WTC11 (cell line): Measurements from ENCODE around the gene PTPRN2. TPM values are rescaled to one million over a fixed set of nuclear protein-coding genes. Genes with fewer than 3 reads are reported as not detected.
"Not testable (repeated sequence)": the region's sequence is repeated elsewhere in the genome, so short reads cannot be mapped to it uniquely, and the experiment has no call there.

Experiments
- ATAC-seq: fragments of 200-7000 bp; cut with Tn5 transposase; 2 replicates; pipeline ENCODE4 v1.10.0; 2021; ENCODE audit warnings: mild to moderate bottlenecking, moderate library complexity
- CTCF ChIA-PET: fragments of 300-600 bp; sonication (Branson Sonifier 250); formaldehyde crosslinking; loops from one replicate; lab custom pipeline; 2021; ENCODE audit warnings: antibody characterized with exemption; lab: Charles Lee
- POLR2A ChIA-PET: fragments of 350-600 bp; sonication (Branson Sonifier 250); formaldehyde crosslinking; loops from one replicate; lab custom pipeline; 2021; ENCODE audit warnings: antibody characterized with exemption; lab: Charles Lee
- DNase-seq: peaks from one replicate; pipeline ENCODE4 v3.0.0; 2021; ENCODE audit warnings: low spot score
- H3K27ac Mint-ChIP-seq: 2 replicates; pipeline ENCODE4 v1.8.0; 2021; ENCODE audit warnings: mixed read lengths
- H3K27me3 Mint-ChIP-seq: 2 replicates; pipeline ENCODE4 v1.8.0; 2021; ENCODE audit warnings: low read depth, mild to moderate bottlenecking, moderate library complexity, mixed read lengths
- H3K36me3 Mint-ChIP-seq: 2 replicates; pipeline ENCODE4 v1.8.0; 2021; ENCODE audit warnings: mixed read lengths
- H3K4me1 Mint-ChIP-seq: 2 replicates; pipeline ENCODE4 v1.8.0; 2022; ENCODE audit warnings: mixed read lengths
- H3K4me3 Mint-ChIP-seq: 2 replicates; pipeline ENCODE4 v1.8.0; 2021; ENCODE audit warnings: mild to moderate bottlenecking, moderate library complexity, mixed read lengths
- H3K9me3 Mint-ChIP-seq: 2 replicates; pipeline ENCODE4 v1.8.0; 2021; ENCODE audit warnings: mixed read lengths
- ARID4B ChIP-seq: sonication (generic); formaldehyde crosslinking; IDR thresholded peaks from 2 replicates; pipeline ENCODE4 v1.8.0; 2023; ENCODE audit warnings: missing genetic modification reagents, mild to moderate bottlenecking, borderline replicate concordance
- EMX1 ChIP-seq: fragments of 250-450 bp; sonication (Bioruptor Pico); IDR thresholded peaks from 2 replicates; pipeline ENCODE4 v1.8.0; 2021; ENCODE audit warnings: mild to moderate bottlenecking
- ERG ChIP-seq: fragments of 250-450 bp; sonication (Bioruptor Pico); IDR thresholded peaks from 2 replicates; pipeline ENCODE4 v1.8.0; 2021; ENCODE audit warnings: mild to moderate bottlenecking
- ETV6 ChIP-seq: sonication (generic); formaldehyde crosslinking; IDR thresholded peaks from 2 replicates; pipeline ENCODE4 v1.8.1; 2022; ENCODE audit warnings: mild to moderate bottlenecking, missing genetic modification reagents
- FOXJ3 ChIP-seq: sonication (generic); formaldehyde crosslinking; IDR thresholded peaks from 2 replicates; pipeline ENCODE4 v1.9.0; 2021; ENCODE audit warnings: missing genetic modification reagents, mild to moderate bottlenecking, borderline replicate concordance
- FOXP4 ChIP-seq: sonication (generic); formaldehyde crosslinking; IDR thresholded peaks from 2 replicates; pipeline ENCODE4 v1.8.0; 2022; ENCODE audit warnings: mild to moderate bottlenecking, missing genetic modification reagents
- GABPB1 ChIP-seq: sonication (generic); formaldehyde crosslinking; IDR thresholded peaks from 2 replicates; pipeline ENCODE4 v1.8.1; 2023; ENCODE audit warnings: mild to moderate bottlenecking, missing genetic modification reagents
- HMGA2 ChIP-seq: fragments of 250-450 bp; sonication (Bioruptor Pico); IDR thresholded peaks from 2 replicates; pipeline ENCODE4 v1.4.0; 2021; ENCODE audit warnings: mild to moderate bottlenecking, moderate library complexity
- MXD4 ChIP-seq: fragments of 250-450 bp; sonication (Bioruptor Pico); IDR thresholded peaks from 2 replicates; pipeline ENCODE4 v1.8.0; 2021; ENCODE audit warnings: mild to moderate bottlenecking, moderate library complexity, borderline replicate concordance
- MYBL2 ChIP-seq: sonication (generic); formaldehyde crosslinking; IDR thresholded peaks from 2 replicates; pipeline ENCODE4 v1.8.1; 2023; ENCODE audit warnings: mild to moderate bottlenecking, moderate library complexity, missing genetic modification reagents
- NR1H2 ChIP-seq: sonication (generic); formaldehyde crosslinking; IDR thresholded peaks from 2 replicates; pipeline ENCODE4 v1.9.0; 2021; ENCODE audit warnings: mild to moderate bottlenecking, moderate library complexity, missing genetic modification reagents
- OVOL2 ChIP-seq: fragments of 250-450 bp; sonication (Bioruptor Pico); IDR thresholded peaks from 2 replicates; pipeline ENCODE4 v1.9.0; 2021; ENCODE audit warnings: mild to moderate bottlenecking, borderline replicate concordance
- SOX15 ChIP-seq: fragments of 250-450 bp; sonication (Bioruptor Pico); IDR thresholded peaks from 2 replicates; pipeline ENCODE4 v1.9.0; 2021; ENCODE audit warnings: mild to moderate bottlenecking
- USF2 ChIP-seq: sonication (generic); formaldehyde crosslinking; IDR thresholded peaks from 2 replicates; pipeline ENCODE4 v1.8.1; 2023; ENCODE audit warnings: mild to moderate bottlenecking, missing genetic modification reagents, moderate library complexity
- ZMAT4 ChIP-seq: fragments of 250-450 bp; sonication (Bioruptor Pico); IDR thresholded peaks from 2 replicates; pipeline ENCODE4 v1.9.0; 2021; ENCODE audit warnings: mild to moderate bottlenecking
- ZNF532 ChIP-seq: fragments of 250-450 bp; sonication (Bioruptor Pico); IDR thresholded peaks from 2 replicates; pipeline ENCODE4 v1.9.0; 2021; ENCODE audit warnings: mild to moderate bottlenecking, borderline replicate concordance
- ZSCAN18 ChIP-seq: fragments of 250-450 bp; sonication (Bioruptor Pico); IDR thresholded peaks from 2 replicates; pipeline ENCODE4 v2.1.2; 2022; ENCODE audit warnings: mild to moderate bottlenecking, moderate library complexity
- total RNA-seq: library from RNA; stranded (reverse); gene quantifications from 3 replicates; pipeline ENCODE4 v1.2.3, GENCODE V29; 2021

The PTPRN2 gene
- total RNA-seq, 1 experiment from 2014 or later, result 4.7 TPM

GRCh38 chr7:158406364-158406763 lies 181.3 kb downstream of the PTPRN2 start:
- H3K4me3 Mint-ChIP-seq, result no peak overlapping the region
- no peak for ATAC-seq
- POLR2A ChIA-PET, result no interaction called here
- 0 out of 2 replicates have a peak, but pooled peaks cover 4% of the 10 kb centered on the region for H3K9me3 Mint-ChIP-seq
- DNase-seq, result no peak
- no peaks in the 10 kb centered on the region for H3K36me3 Mint-ChIP-seq
- TF ChIP-seq ERG (no peak), ETV6 (CRISPR knock-in tag) (no peak), SOX15 (no peak), MXD4 (CRISPR knock-in tag) (no peak), OVOL2 (CRISPR knock-in tag) (no peak)
- CTCF ChIA-PET, result interaction anchor here (0.7 to 1.0 kb wide), 2 partner anchors 10 to 51 kb away, joined by 3 read pairs; no protein-coding TSS in a partner anchor
- no peaks in the 10 kb centered on the region for H3K27me3 Mint-ChIP-seq
- no peaks in the 10 kb centered on the region for H3K4me1 Mint-ChIP-seq
- H3K27ac Mint-ChIP-seq, result no peak overlapping the region

GRCh38 chr7:158405771-158406170 lies 181.9 kb downstream of the PTPRN2 start:
- H3K27me3 Mint-ChIP-seq, H3K27ac Mint-ChIP-seq, H3K4me1 Mint-ChIP-seq, H3K36me3 Mint-ChIP-seq, DNase-seq, H3K9me3 Mint-ChIP-seq, H3K4me3 Mint-ChIP-seq, POLR2A ChIA-PET, ATAC-seq: not testable (repeated sequence)
- CTCF ChIA-PET, result interaction anchor here (1.2 to 1.9 kb wide), 3 partner anchors 10 to 167 kb away, joined by 3 to 14 read pairs (median 12); no protein-coding TSS in a partner anchor

GRCh38 chr7:158405324-158405723 lies 182.3 kb downstream of the PTPRN2 start:
- DNase-seq (no peak), ATAC-seq (no peak)
- H3K4me3 Mint-ChIP-seq, result no peak overlapping the region
- peaks cover under 1% of the 10 kb centered on the region for H3K4me1 Mint-ChIP-seq
- H3K27ac Mint-ChIP-seq, result no peak overlapping the region
- H3K36me3 Mint-ChIP-seq, result no peaks in the 10 kb centered on the region
- POLR2A ChIA-PET, result no interaction called here
- CTCF ChIA-PET, result interaction anchor here (0.6 to 1.9 kb wide), 6 partner anchors 10 to 991 kb away, joined by 3 to 14 read pairs (median 4); no protein-coding TSS in a partner anchor
- no peaks in the 10 kb centered on the region for H3K27me3 Mint-ChIP-seq
- 0 out of 2 replicates have a peak, but pooled peaks cover 4% of the 10 kb centered on the region for H3K9me3 Mint-ChIP-seq
- TF ChIP-seq MYBL2 (CRISPR knock-in tag) (no peak), ZNF532 (no peak), ARID4B (CRISPR knock-in tag) (no peak), HMGA2 (CRISPR knock-in tag) (no peak), ZMAT4 (CRISPR knock-in tag) (no peak), FOXJ3 (CRISPR knock-in tag) (no peak), FOXP4 (CRISPR knock-in tag) (no peak), ZSCAN18 (CRISPR knock-in tag) (no peak), USF2 (no peak), EMX1 (CRISPR knock-in tag) (no peak), NR1H2 (no peak), OVOL2 (CRISPR knock-in tag) (no peak), GABPB1 (CRISPR knock-in tag) (no peak)
